Esophagus mucosa (tissue), 1 donor: Measurements from ENCODE around the gene GAS2L2. TPM values are rescaled to one million over a fixed set of nuclear protein-coding genes. Genes with fewer than 3 reads are reported as not detected.
"Not testable (repeated sequence)": the region's sequence is repeated elsewhere in the genome, so short reads cannot be mapped to it uniquely, and the experiment has no call there.

ENCODE experiments used
- ATAC-seq: fragments of 200-7000 bp; cut with Tn5 transposase; one replicate; pipeline ENCODE4 v1.9.1; 2020
- total RNA-seq: library from RNA; stranded (reverse); gene quantifications from one replicate; pipeline ENCODE4 v1.2.4, GENCODE V29; 2023
- donor health status: DM: yes; HTN: yes; CAD: no.

The GAS2L2 gene
- total RNA-seq, 1 donor from 2014 or later: not detected

DNA sequence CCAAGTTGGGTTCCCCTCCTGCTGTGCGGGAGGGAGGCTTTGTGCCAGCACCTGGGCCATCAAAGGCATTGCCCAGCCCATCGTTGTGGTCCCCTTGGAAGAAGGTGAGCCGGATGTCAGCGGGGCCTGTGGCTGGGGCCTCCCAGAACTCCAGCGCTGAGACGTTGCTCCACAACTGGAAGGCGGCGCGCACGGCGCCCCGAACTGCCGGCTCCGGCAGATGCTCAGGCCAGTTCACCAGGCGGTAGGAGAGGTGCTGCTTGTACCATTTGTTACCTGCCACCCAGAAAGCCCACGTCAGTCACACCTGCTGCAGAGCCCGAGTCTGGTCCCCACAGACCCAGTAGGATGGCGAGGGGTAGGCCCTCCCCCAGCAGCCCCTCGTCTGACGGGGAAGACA is 20.1 kb upstream of the GAS2L2 start:
- no peak for ATAC-seq

DNA sequence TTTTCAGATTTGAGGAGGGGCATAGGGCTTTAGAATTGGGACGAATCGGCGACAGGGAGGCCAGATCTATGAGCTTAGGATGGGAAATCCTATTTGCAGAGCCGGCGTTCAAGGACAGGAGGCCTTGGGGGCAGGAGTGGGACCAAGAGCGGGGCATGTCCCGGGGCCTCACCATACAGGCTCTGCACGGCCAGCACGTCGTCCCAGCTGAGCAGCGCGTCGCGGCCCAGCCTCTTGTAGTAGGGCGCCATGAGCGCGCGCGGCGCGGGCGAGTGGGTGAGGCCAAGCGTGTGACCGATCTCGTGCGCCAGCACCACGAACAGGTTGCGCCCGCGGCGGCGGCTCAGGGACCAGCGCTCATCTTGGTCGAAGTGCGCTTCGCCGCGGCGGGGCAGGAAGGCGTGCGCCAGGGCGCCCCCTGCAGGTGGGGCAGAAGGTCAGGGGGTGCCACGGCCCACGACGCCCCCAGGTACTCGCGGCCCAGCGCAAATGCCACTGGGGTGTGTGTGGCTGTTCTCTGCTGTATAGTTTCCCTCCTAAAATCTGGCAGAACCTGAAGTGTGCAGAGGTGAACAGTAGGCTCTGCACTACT is 17.0 kb upstream of the GAS2L2 start:
- ATAC-seq: no peak

DNA sequence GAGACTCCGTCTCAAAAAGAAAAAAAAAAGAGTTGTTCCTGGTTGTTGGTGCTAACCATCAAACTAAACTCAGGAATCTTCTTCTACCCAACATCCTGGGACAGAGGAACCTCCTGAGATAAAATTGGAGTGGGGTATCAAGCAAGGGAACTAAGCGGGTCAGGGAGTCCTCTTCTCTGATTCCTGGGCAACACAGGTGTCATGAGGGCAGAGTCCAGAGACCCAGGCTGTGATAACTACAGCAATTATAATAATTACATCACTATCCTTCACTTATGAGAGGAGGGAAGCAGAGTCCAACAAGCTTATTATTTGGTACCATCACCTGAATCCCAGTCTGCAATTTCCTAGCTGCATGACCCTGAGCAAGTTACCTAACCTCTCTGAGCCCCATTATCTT is 15.8 kb upstream of the GAS2L2 start:
- no peak for ATAC-seq

DNA sequence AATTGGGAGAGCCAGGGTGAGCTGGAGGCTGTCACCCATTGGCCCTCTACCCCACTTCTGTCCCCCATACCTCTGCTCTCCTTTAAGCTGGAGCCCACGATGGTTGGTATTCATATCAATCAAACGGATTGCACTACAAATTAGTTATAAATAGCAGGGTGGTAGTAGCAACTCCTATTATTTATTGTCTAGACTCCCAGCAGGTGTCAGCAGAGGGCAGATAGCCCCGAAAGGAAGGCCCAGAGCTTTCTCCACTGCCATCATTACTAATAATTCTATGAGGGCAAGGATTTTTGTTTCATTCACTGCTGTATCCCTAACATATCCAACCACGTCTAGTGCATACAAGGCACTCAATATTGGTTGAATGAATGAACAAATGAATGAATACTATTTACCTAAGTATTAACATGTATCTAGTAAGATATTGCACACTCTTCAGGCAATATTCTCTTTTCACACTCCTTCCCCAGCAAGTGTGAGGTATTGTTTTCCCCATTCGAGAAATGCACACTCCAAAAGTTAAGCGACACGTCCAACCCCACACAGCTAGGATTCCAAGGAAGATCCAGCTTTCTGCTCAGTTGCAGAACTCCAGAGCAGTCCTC is 14.0 kb upstream of the GAS2L2 start:
- no peak for ATAC-seq

DNA sequence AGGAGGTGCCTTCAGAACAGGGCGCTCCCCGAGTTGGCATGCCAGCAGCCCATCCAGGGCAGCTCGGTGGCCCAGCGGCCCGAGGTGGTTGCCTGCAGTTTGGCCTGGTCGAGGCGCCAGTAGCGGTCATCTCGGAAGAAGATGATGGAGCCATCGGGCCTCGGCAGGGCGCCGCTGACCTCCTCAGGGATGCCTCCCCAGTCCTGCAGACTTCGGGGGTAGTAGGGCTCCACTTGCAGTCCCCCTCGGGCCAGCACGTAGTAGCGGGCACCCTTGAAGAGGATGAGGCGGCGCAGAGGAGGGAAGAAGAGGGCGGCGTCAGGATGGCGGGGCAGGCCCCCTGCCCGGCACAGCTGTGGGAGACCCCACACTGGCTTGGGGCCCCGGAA is 13.4 kb upstream of the GAS2L2 start:
- no peak for ATAC-seq

DNA sequence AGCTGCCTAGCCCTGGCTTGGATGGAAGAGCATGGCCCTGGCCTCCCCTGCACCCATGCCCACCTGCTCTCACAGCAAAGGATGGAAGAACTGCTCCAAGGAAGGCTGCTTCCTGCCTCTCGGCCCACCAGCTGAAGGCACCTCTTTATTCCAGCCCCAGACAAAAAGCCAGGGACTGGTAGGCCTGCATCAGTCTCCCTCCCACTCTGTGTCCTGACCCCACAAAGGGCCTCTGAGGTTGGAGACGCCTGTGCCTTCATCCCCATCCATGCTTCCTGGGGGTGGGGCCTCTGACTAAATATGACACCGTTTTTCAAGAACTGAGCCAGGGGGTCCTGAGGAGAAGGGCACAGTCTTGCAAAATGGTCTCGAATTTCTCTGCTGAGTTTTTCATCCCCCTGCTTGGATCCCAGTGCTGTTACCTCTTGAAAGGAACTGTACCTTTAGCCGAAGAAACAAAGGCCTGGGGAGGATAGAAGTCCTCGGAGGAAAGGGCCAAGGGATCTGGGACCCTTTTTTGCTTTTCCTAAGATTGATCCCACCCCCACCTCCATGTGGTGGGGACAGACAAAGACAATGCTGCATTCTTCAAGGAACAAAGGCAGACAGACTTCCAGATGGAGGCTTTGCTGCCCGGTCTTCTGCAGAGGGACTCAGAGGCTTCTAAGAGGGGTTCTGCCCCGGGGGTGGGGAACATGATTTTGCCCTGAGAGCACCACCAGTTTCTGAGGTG is 12.9 kb upstream of the GAS2L2 start:
- ATAC-seq: no peak

DNA sequence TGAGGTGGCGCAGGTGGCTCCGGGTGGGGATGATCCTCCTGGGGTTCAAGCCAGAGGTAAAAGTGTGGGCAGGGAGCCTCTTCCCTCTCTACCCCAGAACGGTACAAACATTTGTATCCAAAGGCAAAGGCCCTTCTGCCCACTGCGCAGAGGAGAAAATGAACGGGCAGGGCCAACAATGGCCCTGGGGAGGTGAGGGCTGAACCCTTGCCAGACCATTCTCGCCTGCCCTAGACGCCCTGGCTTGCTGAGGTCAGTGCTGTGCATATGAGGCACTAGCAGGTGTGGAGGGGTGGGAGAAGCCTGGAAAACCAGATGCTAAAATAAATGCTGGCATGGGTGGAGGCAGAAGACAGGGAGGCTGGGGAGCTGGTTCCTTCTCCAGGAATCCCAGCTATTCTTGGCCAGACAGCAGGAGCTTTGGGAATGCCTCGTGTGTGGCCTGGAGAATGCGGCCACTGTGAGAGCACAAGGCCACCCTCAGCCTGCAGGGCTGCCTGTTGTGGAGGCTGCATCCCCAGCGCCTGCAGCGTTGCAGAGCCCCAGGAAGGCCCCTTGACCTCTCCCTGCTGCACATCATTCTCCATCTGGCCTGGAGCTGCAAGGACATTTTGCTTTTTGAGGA is 12.2 kb upstream of the GAS2L2 start:
- no peak for ATAC-seq

DNA sequence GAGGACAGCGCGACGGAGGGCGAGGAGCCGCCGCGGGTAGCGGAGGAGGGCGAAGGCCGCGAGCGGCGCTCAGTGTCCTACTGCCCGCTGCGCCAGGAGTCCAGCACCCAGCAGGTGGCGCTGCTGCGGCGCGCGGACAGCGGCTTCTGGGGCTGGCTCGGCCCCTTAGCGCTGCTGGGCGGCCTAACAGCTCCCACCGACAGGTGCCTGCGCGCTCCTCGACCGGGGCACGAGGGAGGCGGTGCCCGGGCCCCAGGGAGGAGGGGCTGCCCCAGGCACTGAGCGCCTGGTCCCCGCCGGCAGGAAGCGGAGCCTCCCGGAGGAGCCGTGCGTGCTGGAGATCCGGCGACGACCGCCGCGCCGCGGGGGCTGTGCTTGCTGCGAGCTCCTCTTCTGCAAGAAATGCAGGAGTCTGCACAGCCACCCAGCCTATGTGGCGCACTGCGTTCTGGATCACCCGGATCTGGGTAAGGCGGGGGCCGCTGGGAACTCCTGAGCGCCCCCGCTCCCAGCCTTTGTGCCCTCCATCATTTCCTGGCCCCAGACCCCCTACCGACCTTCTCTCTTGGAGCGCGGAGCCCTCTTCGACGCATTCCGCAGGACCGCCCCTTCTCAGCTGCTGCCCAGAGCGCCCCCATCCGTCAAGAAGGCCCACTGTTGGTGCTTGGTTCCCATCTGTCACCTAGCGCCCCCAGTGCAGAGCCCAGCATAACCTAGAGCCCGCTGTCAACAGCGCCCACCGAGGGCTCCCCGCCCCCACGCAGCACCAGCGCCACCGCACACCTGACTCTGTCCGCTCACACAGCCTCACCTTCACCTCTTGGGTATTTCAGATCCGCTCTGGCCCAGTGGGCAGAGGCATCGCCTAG is 11.3 kb upstream of the GAS2L2 start:
- ATAC-seq: peak; percentile 92

DNA sequence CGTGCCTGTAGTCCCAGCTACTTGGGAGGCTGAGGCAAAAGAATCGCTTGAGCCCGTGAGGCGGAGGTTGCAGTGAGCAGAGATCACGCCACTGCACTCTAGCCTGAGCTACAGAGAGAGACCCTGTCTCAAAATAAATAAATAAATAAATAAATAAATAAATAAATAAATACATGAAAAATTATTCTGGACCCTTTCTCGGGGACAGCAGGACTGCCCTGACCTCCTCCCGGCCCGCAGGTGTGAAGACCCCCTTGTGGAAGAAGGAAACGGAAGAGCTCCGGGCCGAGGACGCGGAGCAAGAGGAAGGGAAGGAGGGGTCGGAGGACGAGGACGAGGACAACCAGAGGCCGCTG is 10.7 kb upstream of the GAS2L2 start:
- ATAC-seq: no peak

DNA sequence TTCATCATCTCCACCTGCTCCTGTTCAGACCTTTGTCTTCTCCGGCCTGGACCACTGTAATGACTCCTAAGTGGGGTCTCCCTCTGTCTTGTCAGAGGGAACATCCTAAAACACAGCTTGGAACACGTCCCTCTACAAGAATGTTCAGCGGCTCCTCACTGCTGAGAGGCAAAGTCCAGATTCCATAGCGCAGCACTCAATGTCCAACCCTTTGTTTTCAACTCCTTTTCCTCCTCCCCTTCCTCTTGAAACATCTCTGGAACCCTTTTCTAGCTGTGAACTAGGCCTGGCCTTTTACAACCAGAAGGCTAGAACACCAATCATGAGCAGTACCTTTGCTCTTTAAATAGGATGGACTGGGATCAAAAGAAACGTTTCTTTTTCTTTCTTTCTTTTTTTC is 8.6 kb upstream of the GAS2L2 start:
- ATAC-seq: no peak

DNA sequence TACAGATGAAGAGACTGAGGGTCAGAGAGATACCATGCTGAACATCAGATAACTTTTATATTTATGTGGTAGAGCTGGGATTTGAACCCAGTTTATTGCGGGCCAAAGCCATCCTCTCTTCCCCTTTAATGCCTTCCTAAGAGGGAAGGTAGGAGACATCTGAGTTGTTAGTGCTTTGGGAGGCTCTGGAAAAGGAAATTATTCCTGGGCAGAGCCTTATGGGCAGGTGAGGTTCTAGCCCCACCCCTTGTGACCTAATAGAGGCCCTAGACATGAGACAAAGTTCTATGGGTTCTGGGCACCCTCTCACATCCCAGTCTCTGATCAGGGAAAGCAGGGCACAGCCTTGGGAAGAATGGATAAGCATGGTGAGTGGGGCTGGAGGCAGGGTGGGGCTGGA is 7.5 kb upstream of the GAS2L2 start, which contains the start of gene C17orf50:
TSS of gene C17orf50 (plus strand) at position 301 of the 400 bp plus-strand sequence. CDS start at position 356, 55 bp downstream.
- ATAC-seq: no peak

DNA sequence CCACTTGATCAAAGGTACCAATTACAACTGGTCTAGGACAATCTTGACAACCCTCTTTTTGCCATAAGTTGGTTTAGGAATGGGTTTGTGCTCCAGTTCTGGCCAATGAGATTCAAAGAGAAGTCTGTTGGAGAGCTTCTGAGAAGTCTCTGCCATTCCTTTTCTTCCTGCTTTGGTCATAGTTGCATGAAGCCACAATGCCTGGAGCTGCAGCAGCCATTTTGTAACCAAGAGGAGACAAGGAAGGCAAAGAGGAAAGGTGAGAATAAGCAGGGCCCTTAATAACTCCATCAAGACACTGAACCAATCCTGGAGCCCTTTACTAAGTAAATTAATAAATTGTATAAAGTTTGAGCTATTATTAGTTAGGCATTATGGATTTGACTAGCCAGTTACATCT is 4.2 kb upstream of the GAS2L2 start:
- no peak for ATAC-seq

DNA sequence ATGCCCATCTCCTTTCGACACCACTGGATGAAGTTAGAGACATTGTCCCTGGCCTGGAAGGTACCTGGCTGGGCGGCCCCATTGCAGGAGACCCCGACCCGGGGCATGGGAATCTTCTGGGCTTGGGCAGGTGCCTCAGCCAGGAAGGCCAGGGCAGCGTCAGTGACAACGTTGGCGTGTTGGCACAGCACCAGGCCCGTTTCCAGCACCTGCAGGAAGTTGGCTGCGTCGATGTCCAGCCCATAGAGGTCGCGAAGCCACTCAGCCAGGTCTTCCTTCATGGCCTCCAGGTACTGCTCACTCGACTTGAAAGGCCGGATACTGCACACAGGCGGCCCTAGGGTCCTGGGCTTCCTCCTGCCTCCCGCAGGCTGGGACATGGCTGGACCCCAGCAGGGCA is 568 bp downstream of the GAS2L2 start:
- ATAC-seq: no peak

DNA sequence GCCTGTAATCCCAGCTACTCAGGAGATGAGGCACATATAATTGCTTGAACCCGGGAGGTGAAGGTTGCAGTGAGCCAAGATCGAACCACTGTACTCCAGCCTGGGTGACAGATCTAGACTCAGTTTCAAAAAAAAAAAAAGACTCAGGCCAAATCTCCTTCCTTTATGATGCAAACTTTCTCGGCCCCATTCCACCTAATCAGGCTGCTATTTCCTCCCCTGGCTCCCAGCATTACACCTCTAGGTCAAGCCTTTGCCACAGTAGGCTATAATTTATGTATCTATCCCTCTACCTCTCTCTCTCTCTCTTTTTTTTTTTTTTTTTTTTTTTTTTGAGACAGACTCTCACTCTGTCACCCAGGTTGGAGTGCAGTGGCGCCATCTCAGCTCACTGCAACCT is 1.5 kb downstream of the GAS2L2 start:
- ATAC-seq: not testable (repeated sequence)

DNA sequence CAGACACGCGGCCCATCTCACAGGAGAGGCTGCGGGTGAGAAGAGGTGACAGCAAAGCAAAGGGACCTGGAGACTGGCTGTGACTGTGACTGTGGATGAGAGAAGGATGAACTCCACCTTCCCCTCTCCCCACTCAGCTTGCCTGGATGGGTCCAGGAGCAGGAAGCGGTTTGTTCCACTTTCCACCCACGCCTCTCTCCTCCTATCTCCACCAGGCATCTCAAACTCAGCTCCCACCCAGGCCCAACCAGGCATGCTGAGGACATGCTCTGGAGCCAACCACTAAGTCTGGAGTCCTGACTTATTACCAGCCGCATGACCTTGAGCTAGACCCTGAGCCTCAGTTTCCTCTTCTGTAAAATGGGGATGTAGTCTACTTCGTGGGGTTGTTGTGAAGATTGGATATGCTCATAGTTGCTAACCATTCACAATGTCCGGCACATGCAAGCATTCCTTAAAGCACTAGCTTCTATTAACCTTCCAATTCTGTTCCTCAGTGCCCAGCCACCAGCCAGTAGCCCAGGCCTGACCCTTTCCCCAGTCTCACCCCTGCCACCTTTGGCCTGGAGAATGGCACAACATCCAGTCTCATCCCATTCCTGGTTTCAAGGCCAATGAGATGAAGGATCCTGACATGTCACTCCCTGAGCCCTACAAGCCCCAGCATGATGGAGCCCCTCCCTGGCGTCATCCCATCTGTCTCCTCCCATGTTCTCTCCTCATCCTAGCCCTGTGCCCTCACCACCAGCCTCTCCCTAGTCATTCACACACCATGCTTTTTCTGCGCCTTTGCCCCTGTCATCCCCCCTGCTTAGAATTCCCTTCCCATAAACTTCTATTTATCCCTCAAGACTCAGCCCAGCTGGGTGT is 2.3 kb downstream of the GAS2L2 start:
- ATAC-seq: peak; percentile 62

DNA sequence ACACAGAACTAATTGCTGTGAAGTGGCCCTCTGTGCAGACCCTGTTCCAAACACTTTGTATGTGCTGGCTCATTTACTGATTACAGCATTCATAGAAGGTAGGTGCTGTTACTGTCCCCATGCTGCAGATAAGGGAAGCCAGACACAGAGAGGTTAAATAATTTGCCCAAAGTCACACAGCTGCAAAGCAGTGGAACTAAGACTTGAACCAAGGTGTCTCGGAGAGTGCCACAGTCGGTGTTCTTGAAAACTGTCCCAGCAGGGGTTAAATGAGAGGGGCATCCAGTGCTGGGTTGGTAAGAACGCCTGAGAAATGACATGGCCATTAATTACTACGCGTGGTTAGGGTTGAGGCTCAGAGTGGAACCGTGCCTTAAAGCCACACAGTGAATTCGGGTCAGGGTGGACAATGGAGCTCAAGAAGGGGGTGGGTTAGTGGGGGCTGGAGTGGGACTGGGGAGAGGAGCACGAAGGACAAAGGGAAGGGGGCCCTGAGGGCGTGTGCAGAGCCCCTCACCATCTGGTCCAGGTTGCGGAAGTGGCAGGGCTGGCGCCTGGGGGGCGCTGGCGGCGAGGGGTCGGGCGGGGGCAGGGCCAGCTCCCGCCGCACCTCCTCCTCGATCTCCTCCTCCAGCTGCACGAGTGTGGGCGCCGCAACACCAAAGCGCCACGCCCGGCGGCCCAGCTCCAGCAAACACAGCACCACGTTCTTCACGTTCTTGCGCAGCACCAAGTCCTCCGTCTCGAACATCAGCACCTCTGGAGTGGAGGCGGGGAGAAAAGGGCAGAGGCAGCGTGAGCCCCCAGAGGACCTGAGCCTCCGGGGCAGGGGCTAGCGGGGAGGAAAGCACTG is 3.3 kb downstream of the GAS2L2 start:
- no peak for ATAC-seq

DNA sequence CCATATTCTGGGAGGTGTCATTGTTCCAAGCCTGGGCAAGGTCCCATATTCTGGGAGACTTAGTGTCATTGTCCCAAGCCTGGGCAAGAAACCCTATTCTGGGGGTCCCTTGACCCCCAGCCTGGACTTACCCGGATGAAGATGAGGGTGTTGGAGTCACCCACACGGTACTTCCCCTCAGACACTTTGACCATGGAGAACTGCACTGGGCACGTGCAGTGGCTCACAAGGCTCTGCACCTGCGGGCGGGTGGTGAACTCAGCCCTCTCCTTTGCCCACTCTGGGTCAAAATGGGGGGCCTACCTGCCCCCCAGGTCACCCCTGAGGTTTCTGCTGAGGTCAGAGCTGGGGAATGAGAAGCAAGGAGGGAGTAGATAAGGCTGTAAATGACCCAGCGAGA is 4.1 kb downstream of the GAS2L2 start:
- no peak for ATAC-seq

DNA sequence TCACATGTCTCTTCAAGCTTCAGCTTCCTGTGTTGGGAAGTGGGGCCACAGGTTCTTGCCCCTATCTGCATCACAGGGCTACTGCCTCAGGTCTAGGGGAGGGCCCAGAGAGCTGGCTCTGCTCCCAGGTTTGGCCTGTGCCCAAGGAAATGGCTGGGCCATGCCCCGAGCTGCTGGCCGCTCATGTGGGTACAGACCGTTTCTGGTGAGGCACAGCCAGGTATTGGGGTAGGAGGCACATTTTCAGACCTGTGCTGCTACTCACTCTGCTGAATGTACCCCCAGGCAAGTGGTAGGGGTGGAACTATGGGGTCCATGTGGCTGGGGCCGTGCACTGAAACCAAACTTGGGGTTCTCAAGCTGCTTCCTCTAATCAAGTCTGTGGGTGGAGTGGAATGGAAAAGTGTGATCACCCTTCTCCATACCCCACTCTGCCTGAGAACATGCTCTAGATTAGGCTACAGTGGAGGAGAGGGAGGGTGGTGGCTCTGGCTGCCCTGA is 4.6 kb downstream of the GAS2L2 start:
- peak; percentile 40 for ATAC-seq

DNA sequence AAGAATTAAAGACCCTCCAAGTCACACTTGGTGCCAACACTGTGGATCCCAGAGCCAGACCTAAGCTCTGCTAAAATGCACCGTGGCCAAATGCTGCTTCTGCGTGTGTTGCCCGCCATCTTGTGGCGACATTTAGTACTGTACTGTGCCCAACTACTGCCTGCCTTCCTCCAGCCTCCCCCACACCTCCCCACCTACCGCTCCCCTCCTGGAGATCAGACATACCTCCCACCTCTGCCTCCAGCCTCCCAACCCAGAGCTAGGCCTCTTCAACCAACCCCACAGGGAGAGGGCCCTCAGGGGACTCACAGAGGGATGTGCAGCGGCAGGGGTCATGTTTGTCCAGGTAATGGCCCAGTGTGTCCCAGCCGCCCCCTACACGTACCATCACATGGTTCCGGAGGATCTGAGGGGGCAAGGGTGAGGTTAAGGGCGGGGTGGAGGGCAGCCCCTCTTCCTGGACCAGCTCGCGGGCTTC is 5.5 kb downstream of the GAS2L2 start:
- ATAC-seq: peak; percentile 79

DNA sequence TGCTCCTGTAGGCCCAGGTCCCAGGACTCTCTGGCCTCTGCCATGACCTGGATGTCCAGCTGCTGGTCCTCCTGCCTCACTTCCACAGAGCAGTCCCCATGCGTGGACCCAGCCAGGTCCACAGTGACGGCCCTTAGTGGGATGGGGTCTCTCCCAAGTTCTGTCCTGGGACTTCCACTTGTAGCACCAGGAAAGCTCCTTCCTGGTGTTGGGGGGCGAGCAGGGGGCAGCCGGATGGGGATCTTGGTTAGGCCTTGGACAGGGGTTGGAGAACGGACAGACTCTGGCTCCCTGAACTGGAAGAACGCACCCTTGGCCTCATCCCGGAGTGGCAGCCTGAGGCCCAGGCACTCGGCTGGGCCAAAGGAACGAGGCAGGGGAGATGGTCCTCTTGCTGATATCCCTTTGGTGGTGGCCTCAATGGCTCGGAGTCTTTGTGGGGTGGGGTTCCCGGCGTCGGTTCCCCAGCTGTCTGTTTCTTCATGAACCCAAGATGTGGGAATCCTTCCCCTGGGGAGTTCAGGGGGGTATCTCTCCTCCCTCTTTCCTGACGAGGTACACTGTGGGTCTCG is 7.2 kb downstream of the GAS2L2 start:
- ATAC-seq: no peak
